ENCODE measurements around the gene CUTC.
A peak's percentile ranks its signal among the peaks of the same experiment; 100 is the strongest.
"Not testable (repeated sequence)": the region's sequence is repeated elsewhere in the genome, so short reads cannot be mapped to it uniquely, and the experiment has no call there.

The CUTC gene

GRCh38 chr10:99743841-99744240 lies 11.8 kb downstream of the CUTC start:
- no peak for DNase-seq

- DNase-seq: not testable (repeated sequence)
Measured at GRCh38 chr10:99746166-99746565, 14.1 kb downstream of the CUTC start.

GRCh38 chr10:99748823-99749451 lies 16.9 kb downstream of the CUTC start:
- DNase-seq: no peak

- no peak for DNase-seq
Measured at GRCh38 chr10:99750641-99751040, 18.6 kb downstream of the CUTC start.

- DNase-seq: no peak
Measured at GRCh38 chr10:99754670-99755069, 22.6 kb downstream of the CUTC start.

GRCh38 chr10:99756159-99756558 lies 24.1 kb downstream of the CUTC start:
- DNase-seq: no peak

GRCh38 chr10:99758211-99758891 lies 26.3 kb downstream of the CUTC start:
- peak; percentile 8 for DNase-seq

- no peak for DNase-seq
Measured at GRCh38 chr10:99760321-99760720, 28.3 kb downstream of the CUTC start.

- no peak for DNase-seq
Measured at GRCh38 chr10:99761365-99761764, 29.3 kb downstream of the CUTC start.

GRCh38 chr10:99765672-99766301 lies 33.8 kb downstream of the CUTC start:
- no peak for DNase-seq

- DNase-seq: no peak
Measured at GRCh38 chr10:99766302-99766681, 34.3 kb downstream of the CUTC start.

- no peak for DNase-seq
Measured at GRCh38 chr10:99767901-99768300, 35.9 kb downstream of the CUTC start.

- DNase-seq: no peak
Measured at GRCh38 chr10:99768556-99768955, 36.5 kb downstream of the CUTC start.

GRCh38 chr10:99769706-99770105 lies 37.7 kb downstream of the CUTC start:
- no peak for DNase-seq

- DNase-seq: no peak
Measured at GRCh38 chr10:99770408-99771045, 38.5 kb downstream of the CUTC start.

GRCh38 chr10:99775850-99776249 lies 43.8 kb downstream of the CUTC start:
- no peak for DNase-seq

GRCh38 chr10:99777918-99778714 lies 46.1 kb downstream of the CUTC start:
- no peak for DNase-seq

- no peak for DNase-seq
Measured at GRCh38 chr10:99779335-99779734, 47.3 kb downstream of the CUTC start.

GRCh38 chr10:99781734-99782429 lies 49.8 kb downstream of the CUTC start:
- no peak for DNase-seq

- DNase-seq: no peak
Measured at GRCh38 chr10:99782447-99783286, 50.6 kb downstream of the CUTC start, which contains the start of gene ABCC2. ABCC2 (plus strand) TSS chr10:99782640; CDS start chr10:99782845, 205 bp downstream.

- DNase-seq: no peak
Measured at GRCh38 chr10:99784016-99784726, 52.1 kb downstream of the CUTC start.

Measured in eye (tissue), 1 donor.